Measurements from ENCODE around the gene RAB37.

RAB37 gene

DNA sequence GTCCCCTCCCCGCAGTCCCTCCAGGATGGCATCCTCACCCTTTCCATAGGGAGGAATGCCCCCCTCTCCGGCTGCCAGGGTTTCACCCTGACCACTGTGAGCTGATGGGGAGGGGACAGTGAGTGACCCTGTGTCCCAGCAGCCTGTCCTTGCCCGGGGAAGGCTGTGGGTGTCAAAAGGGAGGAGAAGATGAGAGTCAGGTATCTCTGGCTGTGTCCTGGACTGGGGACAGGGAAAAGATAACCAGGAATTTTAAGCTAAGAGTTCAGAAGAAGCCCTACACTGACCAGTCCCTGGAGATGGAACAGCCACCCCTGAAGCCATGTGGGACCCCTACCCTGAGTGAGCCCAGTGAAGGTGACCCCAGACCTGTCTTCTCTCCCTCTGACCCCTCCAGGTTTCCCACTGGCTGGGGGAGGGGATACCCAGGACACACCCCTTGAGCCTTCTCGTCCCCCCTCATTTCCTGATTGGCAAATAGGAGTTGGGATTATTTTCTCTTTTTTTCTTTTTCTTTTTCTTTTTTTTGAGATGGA is 27.8 kb downstream of the RAB37 start:
- DNase-seq, result no peak

DNA sequence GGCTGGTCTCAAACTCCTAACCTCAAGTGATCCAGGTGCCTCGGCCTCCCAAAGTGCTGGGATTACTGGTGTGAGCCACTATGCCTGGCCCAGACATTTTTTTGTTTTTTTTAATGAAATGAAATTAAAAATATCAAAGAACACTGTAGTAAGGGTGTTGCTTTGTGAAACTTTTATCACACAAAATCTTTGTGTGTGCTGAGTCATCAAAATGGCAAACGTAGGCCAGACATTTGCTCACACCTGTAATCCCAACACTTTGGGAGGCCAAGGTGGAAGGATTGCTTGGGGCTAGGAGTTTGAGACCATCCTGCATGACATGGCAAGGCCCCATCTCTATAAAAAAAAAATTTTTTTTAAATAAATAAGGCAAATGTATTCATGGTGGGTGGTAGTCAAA is 29.4 kb downstream of the RAB37 start:
- DNase-seq, result no peak

DNA sequence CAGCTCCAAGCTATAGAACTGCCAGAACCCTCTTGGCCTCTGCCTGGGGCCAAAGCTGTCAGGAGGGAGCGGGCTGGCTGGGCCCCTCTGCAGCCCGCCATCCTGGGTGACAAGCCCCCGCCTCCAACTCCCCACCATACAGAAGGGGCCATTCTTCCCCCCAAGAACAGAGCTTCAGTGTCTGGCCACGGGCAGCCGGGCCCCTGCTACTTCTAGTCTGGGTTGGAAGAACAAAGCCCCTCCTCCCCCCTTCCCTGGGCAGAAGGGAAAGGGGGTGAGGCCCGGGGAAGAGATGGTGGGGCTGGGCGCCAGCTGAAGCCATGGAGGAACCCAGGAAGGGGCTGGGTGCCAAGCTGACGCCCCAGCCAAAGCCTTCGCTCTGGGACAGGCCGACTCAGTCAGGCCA is 30.1 kb downstream of the RAB37 start:
- no peak for DNase-seq

DNA sequence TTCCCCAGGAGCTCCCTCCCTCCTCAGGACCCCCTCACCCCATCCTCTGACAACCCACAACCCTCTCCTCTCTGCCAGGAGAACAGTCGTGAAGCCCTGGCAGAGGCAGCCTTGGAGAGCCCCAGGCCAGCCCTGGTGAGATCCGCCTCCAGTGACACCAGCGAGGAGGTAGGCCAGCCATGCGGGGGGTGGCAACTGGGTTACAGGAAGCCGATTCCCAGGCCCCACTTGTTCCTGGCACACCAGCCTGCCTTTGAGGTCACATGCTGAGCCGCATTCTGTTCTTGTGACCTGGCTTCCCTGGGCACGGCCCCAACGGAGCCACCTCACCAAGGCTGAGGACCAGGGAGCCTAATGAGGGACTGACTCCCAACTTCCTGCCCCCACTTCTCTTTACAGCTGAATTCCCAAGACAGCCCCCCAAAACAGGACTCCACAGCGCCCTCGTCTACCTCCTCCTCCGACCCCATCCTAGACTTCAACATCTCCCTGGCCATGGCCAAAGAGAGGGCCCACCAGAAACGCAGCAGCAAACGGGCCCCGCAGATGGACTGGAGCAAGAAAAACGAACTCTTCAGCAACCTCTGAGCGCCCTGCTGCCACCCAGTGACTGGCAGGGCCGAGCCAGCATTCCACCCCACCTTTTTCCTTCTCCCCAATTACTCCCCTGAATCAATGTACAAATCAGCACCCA is 31.2 kb downstream of the RAB37 start:
- DNase-seq, result no peak

DNA sequence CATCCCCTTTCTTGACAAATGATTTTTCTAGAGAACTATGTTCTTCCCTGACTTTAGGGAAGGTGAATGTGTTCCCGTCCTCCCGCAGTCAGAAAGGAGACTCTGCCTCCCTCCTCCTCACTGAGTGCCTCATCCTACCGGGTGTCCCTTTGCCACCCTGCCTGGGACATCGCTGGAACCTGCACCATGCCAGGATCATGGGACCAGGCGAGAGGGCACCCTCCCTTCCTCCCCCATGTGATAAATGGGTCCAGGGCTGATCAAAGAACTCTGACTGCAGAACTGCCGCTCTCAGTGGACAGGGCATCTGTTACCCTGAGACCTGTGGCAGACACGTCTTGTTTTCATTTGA is 31.7 kb downstream of the RAB37 start:
- DNase-seq, result no peak

DNA sequence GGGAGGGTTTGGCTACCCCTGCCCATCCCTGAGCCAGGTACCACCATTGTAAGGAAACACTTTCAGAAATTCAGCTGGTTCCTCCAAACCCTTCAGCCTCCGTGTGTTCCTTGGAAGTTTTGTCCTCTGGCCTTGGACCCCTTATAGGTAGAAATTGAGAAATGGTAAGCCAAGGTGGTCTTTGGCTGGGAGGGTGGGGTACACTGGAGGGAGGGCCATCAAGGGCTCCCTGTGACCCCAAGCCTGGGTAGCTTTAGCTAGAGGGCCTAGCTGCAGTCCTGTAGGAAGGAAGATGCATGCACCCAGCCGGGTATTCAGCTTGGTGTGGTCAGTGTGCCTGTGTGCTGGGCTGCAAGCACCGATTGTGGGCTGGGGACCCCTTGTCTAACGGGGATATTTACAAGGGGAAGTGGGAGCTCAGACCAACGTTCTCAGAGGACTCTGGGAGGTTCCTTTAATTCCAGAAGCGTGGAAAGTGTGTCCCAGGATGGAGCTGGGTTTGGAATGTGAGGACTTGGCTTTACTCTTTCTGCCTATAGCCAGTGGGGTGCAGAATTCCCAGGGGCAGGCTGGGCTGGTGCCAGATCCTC is 32.3 kb downstream of the RAB37 start:
- DNase-seq, result no peak

DNA sequence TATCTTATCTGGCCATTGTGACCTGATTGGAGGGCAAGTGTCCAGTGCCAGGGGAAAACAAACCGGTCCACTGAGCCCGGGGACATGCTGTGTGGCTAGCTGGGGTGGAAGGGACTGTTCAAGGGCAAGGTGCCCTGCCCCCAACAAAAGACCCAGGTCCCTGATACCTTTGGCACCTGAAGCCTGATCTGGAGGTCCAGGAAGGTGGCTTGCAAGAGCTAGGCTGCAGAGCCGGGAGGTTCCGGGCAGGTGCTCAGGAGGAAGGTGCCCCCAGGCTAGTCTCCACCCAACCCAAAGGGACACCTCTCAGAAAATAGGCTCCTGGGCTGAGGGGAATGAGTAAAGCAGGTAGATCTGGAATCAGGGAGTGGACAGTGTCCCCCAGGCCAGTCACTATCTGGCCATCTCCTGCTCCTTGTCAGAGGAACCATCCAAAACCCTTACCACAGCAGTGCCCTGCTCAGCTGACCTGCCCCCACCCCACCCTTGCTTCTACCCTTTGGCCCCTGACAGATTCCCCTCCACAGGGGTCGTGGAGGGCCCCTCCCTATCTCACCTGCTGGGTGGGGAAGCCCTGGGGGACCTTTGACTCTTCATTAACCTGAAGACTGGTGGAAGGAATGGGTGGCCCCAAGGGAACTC is 32.9 kb downstream of the RAB37 start:
- no peak for DNase-seq

DNA sequence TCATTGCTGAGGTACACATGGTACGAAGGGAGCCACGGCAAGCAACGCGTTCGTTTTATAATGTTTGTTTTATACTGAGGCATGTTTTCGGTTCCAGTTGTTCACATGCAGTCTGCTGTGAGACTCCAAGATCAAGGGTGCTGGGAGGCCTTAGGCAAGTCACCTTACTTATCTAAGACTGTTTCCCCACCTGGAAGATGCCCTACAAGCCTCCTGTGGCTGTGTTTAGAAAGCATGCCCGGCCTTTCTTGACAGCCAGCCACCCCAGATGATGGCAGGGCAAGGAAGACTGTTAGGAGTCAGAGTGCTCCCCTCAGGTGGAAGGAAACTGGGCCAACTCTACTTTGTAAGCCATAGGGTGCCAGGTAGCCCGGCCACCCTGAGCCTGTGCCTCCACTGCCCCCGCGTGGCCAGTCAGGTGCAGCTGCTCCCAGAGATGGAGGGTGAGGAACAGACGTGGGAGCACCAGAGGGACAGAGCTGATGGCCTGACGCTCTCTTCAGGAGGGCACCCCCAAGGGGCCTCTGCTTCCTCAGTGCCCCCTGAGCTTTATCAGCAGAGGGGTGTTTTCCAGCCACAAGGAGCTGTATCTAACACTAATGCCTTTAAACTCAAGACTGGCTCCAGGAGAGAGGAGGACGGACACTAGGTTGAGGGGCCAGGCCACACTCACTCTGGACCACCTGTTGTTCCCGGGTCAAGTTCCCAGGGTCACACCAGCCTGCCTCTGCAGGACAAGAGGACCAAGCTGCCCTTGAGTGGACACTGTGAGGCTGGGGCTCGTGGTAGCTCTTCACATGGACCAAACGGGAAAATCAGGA is 33.7 kb downstream of the RAB37 start:
- DNase-seq, result peak; percentile 76

DNA sequence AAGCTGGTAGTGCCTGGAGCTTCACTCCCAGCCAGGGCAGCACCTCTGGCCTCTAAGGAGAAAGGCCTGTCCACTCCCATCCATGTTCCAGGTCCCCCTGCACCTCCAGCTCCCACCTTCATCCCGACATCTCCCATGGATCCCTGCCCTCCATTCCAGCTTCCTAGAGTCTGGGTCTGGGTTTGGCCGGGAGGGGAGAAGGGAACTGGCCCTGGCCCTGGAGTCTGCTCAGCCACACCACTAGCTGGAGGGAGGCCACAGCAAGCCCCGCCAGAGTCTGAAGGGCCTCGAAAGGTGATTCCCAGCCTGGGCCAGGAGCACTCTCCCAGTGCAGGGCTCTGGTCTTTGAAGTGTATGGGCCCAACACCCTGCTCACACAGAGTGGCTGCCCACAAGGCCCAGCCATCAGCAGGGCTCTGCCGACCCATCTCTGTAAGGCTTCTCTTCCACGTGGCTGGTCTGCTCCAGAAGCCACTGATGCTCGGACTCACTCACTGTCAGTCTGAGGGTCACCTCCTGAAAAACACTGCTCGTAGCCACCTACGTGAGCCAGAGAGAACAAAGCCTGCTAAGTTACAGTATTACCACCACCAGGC is 34.4 kb downstream of the RAB37 start:
- no peak for DNase-seq

DNA sequence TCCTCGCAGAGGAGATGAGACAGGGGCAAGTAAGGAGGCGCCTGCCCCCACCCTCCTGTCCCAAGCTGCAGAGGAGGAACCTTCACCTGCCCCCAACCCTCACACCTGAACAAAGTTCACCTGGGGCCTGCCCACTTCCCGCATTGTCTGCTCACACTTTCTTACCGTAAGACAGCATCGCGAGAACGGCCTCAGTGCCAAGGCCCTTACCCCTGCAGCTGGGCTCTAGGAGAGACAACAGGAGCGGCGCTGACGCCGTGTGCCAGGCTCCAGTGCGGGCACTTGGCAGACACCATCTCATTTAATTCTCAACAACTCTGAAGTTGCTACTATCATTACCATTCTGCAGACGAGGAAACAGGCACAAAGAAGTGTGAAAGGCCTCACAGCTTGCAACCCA is 35.0 kb downstream of the RAB37 start:
- no peak for DNase-seq

DNA sequence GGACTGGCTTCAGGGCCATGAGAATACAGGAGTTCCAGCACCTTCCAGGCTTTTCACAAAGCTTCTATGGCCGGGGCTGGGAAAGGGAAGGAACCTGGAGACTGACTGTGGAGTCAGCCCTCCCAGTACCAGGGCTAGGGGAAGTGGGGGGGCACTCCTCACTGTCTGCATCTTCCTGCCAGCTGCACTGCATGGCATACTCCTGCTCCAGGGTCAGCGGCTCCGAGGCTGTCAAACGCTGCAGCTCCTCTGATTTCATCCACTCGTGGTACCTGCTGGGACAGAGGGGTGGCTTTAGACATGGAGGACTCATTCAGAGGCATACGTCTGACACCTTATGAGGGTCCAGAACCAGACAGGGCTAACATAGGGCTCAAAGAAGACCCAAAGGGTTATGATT is 36.4 kb downstream of the RAB37 start:
- no peak for DNase-seq

DNA sequence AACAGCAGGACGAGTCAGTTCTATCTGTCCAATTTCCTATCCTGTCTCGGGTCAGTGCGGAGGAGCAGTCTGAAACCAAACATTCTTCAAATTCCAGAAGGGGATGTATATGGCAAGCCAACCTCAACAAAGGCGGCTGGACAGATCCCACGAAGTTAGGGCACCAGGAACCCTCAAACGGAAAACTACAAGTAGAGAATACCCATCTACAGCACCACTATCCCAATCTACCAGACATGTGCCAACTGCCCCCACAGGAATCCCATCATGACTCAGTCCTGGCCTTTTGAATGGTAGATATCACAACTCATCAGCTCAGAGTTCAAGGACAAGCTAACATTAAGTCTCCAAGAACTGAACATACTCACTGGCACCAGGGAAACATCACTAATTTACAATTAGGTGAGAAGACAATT is 36.8 kb downstream of the RAB37 start:
- DNase-seq, result no peak

DNA sequence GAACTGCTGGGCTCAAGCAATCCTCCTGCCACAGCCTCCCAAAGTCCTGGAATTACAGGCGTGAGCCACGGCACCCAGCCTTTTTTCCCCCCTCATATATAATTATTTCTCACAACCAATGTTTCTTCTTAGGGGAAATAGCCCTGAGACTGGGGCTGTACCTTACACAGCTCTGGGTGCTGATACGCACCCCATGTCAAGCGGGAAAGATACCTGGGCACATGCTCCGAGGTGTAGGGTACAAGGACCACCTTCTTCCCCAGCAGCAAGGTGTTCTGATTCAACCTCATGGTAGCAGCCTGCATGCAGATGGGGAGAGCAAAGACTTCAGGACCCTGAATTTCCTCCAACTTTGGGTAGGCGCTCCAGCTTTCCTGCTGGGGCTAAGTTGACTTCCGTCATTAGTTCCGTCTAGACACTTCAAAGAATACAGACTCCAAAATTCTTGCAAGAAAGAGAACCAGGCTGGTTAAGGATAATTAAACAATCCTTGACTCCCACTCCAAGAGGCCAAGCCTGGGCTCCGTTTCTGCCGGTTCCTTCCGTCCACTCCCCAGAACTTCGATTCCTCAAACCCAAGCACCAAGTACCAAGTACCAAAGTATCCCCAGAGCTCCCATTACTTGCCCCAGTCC is 38.5 kb downstream of the RAB37 start:
- DNase-seq, result no peak

DNA sequence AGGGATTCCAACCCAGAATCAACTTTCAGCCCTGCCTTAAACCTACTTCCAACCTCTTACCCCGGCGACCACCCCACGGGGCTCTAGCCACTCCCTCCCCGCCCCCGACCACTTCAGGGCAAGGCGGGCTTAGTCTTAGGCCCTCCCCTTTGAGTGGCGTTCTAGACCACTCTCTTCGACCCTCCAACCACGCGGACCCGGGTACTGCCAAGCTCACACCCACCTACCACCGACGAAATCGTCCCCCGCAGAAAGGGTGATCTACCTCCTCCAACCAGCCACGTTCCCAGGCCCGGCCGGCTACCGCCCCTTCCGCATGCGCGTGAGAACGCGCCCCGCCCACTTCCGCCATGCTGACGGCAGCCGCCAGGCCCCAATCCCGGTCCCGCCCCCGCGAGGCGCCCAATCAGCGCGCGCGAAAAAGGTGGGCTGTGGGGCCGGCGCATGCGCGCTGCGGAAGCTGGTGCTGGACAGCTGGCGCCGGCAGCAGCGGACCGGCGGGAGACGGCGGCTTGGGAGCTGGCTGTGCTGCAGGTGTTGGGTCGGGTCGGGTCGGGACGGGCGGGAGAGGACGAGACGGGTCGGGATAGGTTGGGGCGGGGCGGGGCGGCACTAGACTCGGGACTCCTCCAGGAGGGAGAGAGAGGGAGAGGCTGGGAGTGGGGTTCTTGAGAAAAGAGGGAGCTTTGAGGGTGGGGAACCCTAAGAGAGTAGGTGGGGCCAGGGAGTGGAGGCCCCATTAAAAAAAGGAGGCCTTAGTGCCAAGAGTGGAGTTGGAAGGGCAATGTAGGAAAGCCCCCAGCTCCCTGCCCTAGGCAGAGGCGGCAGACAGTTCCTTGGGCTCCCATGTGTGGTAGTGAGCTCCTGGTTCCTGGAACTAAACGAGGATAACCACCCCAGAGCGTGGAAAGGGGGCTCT is 39.2 kb downstream of the RAB37 start, which contains the start of gene NAT9:
NAT9 (minus strand) TSS at position 302 of the 919 bp plus-strand sequence. CDS start 647 bp downstream, outside the sequence.
- DNase-seq, result peak; percentile 98

DNA sequence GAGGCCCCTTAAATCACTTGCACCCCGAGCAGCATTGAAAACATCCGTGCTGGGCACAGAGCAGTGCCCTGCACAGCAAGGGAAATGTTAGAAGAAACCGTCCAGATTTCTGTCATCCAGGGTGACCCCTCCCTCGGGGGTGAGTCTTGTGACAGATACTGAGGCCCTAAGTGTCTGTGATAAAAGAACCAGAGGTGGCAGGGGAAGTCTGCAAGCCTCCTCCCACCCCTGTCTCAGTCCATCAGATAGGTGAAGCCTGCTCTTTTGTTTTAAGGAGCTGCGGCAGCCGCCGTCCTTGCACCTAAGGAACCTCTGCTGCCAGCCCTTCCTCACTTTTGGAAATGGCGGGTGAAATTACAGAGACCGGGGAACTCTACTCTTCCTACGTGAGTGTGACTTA is 39.9 kb downstream of the RAB37 start:
- no peak for DNase-seq

DNA sequence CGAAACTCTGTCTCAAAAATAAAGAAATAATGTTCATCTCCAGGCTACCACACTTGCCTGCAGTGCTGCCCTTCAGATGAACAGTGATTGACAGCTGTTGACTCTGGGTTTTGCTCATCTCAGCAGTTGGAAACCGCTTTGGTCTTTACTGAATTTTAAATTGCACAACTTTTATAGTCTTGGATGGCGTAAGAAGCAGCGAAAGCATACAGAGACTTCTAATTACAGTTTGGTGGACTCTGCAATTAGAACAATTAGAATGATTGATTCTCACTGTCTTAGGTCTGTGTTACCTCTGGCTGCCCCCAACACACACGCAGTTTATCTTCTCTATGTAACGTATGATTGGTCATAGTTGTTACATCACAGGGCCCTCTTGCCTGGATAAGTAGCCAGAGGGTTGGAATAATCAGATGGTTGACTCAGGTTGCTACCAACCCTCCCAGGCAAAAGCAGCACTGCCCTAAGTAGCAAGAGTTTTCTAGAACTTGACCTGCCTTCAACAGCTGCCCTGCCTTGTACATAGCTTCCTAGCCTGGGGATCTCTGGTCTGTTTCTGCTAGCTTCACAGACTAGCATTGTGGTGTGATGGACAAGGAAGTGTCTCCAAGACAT is 41.0 kb downstream of the RAB37 start:
- DNase-seq, result no peak

DNA sequence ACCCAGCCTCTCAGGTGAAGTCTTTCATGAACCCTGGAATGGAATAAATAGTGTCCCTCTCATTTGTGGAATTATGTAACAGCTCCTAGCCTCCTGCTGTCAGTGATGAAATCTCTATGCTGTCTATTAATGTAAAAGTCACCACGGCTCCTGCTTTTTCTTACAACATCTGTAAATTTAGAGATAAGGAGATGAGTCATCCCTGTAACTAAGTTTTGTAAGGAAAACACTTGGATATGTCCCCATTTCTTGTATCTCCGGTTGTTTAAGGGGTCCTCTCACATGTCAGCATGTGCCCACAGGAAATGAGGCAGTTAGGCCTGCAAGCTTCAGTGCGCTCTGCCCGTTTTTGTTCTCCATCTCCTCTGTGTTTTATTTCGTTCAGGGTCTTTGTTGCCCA is 41.9 kb downstream of the RAB37 start:
- DNase-seq, result no peak

DNA sequence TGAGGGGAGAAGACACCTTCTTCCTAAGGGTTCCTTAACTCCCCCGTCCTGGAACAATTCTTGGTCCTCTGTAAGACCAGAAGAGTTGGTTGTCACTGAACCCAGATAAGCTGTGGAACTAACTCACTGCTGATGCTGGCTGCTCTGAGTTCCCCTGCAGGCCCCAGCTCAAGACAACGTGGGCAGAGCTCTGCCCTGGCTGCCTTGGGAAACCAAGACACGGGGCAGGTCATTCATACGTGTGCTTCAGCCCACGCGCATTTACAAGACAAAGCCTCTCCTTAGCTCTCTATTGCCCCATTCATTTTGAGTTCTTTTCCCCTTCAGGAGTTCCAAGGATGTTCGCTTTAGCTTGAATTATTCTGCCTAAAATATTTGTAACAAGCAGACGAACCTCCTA is 42.4 kb downstream of the RAB37 start:
- no peak for DNase-seq

DNA sequence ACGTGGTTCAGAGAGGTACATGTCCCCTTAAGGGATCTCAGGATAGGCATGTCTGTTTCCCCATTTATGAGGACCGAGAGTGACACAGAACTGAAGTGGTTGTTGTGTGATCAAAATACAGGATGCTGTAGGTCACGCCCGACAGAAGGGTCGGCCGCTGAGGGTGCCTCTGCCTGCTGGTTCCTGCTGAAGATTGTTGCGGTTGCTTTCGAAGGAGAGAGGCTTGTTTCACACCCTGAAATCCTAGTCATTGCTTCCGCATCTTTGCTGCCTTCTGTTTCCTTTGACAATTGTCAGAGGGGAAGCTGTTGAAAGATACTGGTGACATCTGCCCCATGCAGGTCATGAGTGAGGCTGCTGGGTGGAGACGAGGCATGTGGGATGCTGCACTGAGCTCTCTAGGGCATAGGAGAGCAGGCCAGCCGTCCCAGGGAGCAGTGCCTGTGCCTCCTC is 42.9 kb downstream of the RAB37 start:
- DNase-seq, result no peak

DNA sequence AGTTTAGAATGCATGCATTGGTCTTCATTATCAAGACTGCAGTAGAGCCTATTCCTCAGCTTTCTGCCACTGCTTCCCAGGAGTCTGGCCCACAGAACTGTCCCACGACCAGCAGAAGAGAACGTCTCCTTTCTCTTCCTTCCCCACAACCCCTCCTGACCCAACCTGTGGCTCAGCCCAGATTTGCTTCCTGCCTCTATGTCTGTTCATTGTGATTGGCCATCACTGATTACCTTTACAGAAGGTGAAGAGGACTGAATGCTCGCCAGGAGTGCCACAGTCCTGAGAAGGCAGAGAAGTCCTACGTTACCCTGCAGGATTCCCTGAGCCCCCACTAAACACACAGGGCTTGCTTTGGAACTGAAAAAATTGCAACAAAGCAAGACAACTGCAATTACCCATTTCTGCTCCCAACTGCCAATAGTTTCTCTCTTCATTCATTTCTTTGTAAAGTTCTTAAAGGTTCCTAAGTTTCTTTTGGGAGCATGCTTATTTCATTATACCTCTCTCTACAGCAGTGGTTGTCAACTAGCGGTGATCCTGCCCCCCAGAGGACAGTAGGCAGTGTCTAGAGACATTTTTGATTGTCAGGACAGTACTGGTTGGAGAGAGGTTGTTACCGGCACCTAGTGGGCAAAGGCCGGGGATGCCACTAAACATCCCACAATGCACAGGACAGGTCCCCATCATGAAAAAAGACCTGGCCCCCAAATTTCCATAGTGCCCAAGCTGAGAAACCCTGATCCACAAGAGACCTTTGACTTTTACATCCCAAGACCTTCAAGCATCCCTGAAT is 43.6 kb downstream of the RAB37 start:
- DNase-seq, result peak; percentile 65

Measured in NCI-H82 (cell line).